A549 treated with dexamethasone at 1 μM for 4 hours (cell line): ENCODE measurements around the gene GOLPH3. TPM values are rescaled to one million over a fixed set of nuclear protein-coding genes. Genes with fewer than 3 reads are reported as not detected.

ENCODE experiments used
- total RNA-seq: library from RNA; stranded (reverse); fragments of 200-300 nt; extraction: Qiagen RNA extraction; gene quantifications from 5 replicates; pipeline ENCODE4 v1.2.3, GENCODE V29; 2022

Gene GOLPH3
- 74.5 to 89.9 TPM (median 86.5 TPM) in 5 replicates for total RNA-seq

GRCh38 chr5:32174011-32174870 is at the start of gene GOLPH3:
TSS of gene GOLPH3 (minus strand) at chr5:32174319. CDS start at chr5:32174034, 285 bp downstream.

Other genes starting within 250 kb of the GOLPH3 start
- gene MTMR12, start 138.6 kb upstream of the GOLPH3 start, total RNA-seq = 16.0 to 22.0 TPM (median 20.9 TPM) in 5 replicates